GM23338 (cell line): ENCODE data around the gene NLGN1.

Experiments
- CREB1 ChIP-seq: fragments of 250-450 bp; sonication (Bioruptor Pico); IDR thresholded peaks from 2 replicates; pipeline ENCODE4 v1.5.0; 2020; ENCODE audit warnings: low read depth, mild to moderate bottlenecking, moderate library complexity
- CTCF ChIP-seq, 2 experiments: fragments of 200-600 bp in 1 of 2; sonication (generic) in 1 of 2; conservative IDR thresholded peaks; 2 replicates each; pipeline versions ENCODE4 v1.5.1 to v1.6.1; 2016 to 2017; ENCODE audit warnings: antibody characterized with exemption in 2 of 2, low read depth in 2 of 2, mild to moderate bottlenecking in 2 of 2, moderate library complexity in 1 of 2
- EZH2 ChIP-seq: fragments of 200-600 bp; sonication (generic); IDR thresholded peaks from one replicate; pipeline ENCODE4 v1.8.0; 2017; ENCODE audit warnings: antibody characterized with exemption, mild to moderate bottlenecking, low read depth; ENCODE audit not compliant: unreplicated experiment
- EZH2phosphoT487 ChIP-seq: fragments of 200-600 bp; sonication (generic); IDR thresholded peaks from one replicate; pipeline ENCODE4 v1.8.1; 2018; ENCODE audit warnings: antibody characterized with exemption; ENCODE audit not compliant: unreplicated experiment
- POLR2AphosphoS5 ChIP-seq: IDR thresholded peaks from 2 replicates; pipeline ENCODE4 v1.6.1; 2016; ENCODE audit warnings: antibody characterized with exemption, low read depth
- REST ChIP-seq: IDR thresholded peaks from one replicate; pipeline ENCODE4 v1.6.1; 2018; ENCODE audit warnings: antibody characterized with exemption; ENCODE audit not compliant: unreplicated experiment
- STAT1 ChIP-seq: IDR thresholded peaks from one replicate; pipeline ENCODE4 v1.6.1; 2016; ENCODE audit warnings: antibody characterized with exemption; ENCODE audit not compliant: unreplicated experiment
- ZNF331 ChIP-seq: fragments of 250-450 bp; sonication (Bioruptor Pico); IDR thresholded peaks from 2 replicates; pipeline ENCODE4 v1.5.0; 2020; ENCODE audit warnings: low read depth, mild to moderate bottlenecking, moderate library complexity

GRCh38 chr3:173750095-173750494 lies 352.6 kb downstream of the NLGN1 start:
- TF ChIP-seq EZH2phosphoT487 (no peak), EZH2 (no peak), POLR2AphosphoS5 (no peak), CTCF (conservative IDR thresholded peaks at IDR 0.05; ENCODE audit: low read depth in 2 of 2) (no peak), ZNF331 (CRISPR knock-in tag) (no peak), CREB1 (CRISPR knock-in tag) (no peak), REST (no peak), STAT1 (no peak)
